Activated CD4-positive, CD25-positive, alpha-beta regulatory T cell (primary cell): Measurements from ENCODE around the gene ZNF490.
"Not testable (repeated sequence)": the region's sequence is repeated elsewhere in the genome, so short reads cannot be mapped to it uniquely, and the experiment has no call there.

ENCODE experiments used
- DNase-seq, 4 experiments: peaks; one replicate each; lab custom pipeline; 2025; lab: John Stamatoyannopoulos, UW

Gene ZNF490

DNA sequence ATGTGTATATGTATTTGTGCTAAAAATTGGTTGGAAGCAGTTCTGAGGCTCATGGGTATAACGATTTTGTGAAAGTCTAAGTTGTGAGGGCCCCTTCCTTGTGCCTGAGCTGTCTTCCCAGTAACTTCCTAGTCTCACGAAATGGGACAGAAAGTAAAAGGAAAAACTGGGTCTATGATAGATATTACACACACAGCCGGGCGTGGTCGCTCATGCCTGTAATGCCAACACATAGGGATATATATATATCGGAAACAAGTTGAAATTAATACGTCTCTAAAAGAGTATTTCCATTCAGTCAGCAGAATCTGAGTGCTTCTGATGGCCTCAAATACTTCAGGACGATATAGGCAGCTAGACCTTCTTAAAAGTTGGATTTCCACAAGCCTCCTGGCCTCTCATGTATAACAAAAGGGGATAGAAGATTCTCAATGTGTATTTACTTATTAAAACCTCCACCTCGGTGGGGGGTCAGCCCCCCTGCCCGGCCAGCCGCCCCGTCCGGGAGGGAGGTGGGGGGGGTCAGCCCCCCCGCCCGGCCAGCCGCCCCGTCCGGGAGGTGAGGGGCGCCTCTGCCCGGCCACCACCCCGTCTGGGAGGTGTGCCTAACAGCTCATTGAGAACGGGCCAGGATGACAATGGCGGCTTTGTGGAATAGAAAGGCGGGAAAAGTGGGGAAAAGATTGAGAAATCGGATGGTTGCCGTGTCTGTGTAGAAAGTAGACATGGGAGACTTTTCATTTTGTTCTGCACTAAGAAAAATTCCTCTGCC lies 10.8 kb upstream of the ZNF490 start:
- DNase-seq = not testable (repeated sequence)

DNA sequence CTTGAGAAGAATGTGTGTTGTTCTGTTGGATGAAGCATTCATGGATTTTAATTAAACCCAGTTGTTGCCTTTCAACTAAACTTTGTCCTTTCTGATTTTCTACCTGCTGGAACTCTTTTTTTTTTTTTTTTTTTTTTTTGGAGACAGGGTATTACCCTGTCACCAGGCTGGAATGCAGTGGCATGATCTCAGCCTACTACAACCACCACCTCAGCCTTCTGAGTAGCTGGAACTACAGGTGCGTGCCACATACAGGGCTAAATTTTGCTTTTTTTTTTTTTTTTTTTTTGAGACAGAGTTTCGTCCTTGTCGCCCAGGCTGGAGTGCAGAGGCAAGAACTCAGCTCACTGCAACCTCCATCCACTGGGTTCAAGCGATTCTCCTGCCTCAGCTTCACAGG lies 7.0 kb upstream of the ZNF490 start:
- DNase-seq = no peak

DNA sequence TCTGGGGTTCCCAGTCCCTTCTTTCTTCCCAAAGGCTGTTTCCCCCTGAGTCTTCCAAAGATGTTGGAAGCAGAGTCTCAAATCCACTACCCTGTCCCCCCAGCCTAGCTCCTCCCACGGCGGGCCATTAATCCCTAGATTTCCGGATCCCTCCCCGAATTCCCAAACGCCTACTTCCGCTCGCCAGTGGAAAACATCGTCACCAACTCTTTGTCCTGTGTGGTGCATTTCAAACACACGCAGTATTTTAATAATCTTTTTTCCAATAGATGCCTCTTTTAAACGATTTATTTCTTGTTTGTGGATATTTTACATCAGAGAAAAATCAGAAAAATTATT lies 717 bp upstream of the ZNF490 start:
- DNase-seq = no peak

DNA sequence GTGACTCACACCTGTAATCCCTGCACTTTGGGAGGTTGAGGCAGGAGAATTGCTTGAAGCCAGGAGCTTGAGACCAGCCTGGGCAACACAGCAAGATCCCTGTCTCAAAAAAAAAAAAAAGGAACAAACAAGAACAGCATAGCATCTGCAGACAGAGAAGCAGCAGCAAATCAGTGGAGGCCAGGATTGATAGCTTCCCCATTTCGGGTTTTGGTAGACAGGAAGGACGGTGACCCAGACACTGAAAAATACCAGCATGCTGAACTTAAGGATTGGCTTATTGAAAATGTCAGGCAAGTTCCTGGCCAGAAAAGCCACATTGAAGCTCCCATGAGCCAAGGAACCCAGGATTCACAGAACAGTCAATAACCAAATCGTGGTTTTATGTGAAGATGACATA lies 3.0 kb downstream of the ZNF490 start:
- no peak for DNase-seq

DNA sequence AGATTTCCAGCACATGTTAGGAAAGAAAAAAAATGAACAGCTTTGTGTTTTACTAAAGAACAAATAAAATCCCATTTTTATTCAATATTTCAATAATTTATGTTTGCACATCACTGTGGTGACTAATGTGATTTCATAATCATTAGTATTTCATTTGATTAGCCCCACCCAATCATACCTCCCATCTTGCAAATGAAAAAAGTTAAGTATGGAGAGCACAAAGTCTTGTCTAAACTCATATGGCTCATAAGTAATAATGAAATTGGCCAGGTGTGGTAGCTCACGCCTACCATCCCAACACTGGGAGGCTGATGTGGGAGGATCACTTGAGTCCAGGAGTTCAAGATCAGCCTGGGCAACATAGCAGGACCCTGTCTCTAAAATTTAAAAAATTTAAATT lies 3.8 kb downstream of the ZNF490 start:
- no peak for DNase-seq

DNA sequence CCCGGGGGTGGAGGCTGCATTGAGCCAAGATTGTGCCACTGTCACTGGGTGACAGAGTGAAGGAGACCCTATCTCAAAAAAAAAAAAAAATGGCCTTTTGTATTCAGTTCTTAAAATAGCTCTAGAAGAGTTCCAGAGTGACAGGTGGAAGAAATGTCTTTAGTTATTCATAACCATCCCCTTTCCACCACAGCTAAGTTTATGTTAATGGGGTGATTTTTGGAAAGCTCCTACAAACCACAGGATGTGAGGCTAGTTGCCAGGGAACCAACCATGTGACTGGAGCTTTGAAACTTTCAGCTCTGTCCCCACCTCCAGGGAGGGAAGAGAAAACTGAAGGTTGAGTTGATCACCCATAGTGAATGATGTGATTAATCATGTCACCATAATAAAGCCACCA lies 6.9 kb downstream of the ZNF490 start:
- DNase-seq = peak in 1 of 4 experiments; percentile 4

DNA sequence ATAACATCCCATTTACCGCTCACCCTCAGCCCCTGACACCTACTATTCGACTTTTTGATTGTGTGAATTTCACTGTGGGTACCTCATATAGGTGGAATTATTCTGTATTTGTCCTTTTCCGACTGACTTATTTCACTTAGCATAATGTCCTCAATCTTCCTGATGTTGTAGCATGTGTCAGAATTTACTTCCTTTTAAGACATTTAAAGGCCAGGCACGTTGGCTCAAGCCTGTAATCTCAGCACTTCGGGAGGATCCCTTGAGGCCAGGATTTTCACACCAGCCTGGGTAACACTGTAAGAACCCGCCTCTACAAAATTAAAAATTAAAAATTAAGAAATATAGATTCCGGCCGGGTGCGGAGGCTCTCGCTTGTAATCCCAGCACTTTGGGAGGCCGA lies 13.0 kb downstream of the ZNF490 start:
- no peak for DNase-seq

DNA sequence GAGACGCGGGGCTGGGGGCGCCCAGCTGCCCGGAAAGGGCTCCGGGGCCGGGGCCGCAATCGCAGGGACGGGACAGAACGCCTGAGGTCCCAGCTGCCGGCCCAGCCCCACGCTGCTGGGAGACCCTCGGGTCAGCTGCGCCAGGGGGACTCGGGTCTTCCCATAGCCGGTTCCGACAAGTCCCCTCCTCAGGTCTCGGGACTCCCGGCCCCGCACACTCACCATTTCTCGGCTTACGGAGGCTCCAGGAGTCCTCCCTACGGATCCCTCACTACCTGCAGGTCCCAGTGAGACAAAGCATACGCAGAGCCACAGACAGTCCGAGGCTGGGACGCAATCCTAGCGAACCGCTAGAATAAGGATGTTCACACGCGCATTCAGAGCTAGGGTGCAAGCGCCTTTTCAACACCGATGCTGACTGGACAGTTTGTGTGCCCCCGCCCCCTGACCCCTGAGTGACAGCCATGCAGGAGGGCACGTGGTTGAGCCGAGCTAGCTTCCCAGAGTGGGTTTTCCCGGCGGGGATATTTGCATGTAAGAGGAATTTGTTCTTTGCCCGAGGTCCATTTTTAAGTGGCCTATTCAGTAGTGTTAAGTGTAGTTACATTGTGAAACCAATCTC lies 13.6 kb downstream of the ZNF490 start:
- no peak for DNase-seq

DNA sequence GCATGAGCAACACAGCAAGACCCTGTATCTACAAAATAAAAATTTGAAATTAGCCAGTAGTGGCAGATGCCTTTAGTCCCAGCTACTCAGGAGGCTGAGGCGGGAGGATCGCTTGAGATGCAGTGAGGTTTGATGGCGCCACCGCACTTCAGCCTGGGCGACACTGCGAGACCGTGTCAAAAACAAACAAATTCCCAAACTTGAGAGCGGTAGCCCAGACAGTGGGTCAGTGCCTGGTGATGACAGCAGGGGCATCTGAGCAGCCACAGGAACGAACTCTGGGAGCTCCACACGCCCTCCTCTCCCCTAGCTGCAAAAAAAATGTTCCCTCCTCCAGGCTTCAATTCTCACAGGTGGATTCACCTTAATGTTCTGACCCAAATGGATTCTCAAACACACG lies 14.1 kb downstream of the ZNF490 start:
- DNase-seq = no peak

DNA sequence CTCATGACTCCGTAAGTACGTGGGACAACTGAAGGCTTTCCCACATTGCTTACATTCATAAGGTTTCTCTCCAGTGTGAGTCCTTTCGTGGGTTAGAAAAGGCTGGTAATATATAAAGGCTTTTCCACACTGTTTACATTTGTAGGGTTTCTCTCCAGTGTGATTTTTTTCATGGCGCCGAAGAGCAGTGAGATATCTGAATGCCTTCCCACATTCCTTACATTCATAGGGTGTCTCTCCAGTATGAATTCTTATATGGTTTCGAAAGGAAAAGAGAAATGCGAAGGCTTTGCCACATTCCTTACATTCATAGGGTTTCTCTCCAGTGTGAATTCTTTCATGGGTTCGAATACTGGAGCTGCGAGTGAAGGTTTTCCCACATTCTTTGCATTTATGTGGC lies 29.5 kb downstream of the ZNF490 start:
- no peak for DNase-seq

DNA sequence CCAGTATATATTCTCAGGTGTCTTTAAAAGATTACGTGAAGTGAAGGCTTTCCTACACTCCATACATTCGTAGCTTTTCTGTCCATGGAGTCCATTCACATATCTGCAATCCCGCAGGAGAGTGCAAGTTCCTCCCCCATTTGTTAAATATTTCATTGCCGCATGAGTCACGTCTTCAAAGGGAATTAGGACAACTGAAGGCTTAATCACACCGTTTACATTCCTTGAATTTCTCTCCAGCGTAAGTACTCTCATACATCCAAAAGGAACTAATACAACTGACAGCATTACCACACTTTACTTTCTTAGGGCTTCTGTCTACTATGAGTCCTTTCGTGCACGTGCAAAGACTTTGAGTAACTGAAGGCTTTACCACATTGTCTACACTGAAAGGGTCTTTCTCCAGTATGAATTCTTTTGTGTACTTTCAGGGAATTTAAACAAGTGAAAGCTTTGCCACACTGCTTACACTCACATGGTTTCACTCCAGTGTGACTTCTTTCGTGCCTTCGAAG lies 30.4 kb downstream of the ZNF490 start:
- no peak for DNase-seq

DNA sequence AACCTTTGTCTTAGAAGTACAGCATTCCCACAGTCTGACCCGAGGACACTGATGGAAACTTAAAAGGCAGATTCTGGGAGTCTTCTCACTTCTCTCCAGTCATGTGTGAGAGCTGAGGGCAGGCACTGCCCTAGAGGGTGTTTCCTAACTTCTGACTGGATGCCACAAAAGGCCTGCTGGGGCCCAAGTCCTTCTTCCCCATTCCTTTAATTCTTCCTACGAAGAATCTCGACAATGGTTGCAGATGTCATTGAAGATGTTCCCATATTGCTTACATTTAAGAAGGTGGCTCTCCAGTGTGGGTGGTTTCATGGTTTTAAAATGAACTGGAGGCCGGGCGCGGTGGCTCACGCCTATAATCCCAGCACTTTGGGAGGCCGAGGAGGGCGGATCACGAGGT lies 32.0 kb downstream of the ZNF490 start:
- no peak for DNase-seq

DNA sequence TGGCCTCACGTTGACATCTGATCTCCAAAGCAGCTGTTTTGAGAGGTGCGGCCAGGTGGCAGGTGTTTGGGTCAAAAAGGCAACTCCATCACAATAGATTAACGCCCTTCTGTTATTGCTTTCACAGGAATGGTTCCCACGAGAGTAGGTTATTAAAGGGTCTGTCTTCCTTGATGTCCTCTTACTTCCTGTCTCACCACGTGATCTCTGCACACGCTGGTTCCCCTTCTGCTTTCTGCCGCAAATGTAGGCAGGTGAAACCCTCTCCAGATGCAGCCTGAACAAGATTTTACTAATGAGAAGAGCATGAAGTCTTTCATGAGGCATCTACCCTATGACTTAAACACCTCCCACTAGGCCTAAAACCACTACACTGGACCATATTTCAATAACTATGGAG lies 36.6 kb downstream of the ZNF490 start:
- DNase-seq = no peak

DNA sequence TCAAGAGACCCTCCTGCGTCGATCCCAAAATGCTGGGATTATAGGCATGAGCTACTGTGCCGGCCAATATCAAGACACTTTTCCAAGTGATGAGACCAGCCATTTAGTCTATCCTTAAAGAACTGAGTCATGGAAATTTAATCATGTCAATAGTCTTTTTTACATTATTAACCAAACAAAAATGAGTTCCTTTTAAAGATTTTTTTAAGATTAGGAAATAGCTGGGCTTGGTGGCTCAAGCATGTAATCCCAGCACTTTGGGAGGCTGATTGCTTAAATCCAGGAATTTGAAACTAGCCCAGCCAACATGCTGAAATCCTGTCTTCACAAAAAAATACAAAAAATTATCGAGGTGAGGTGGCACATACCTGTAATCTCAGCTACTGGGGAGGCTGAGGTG lies 42.7 kb downstream of the ZNF490 start:
- DNase-seq = no peak

DNA sequence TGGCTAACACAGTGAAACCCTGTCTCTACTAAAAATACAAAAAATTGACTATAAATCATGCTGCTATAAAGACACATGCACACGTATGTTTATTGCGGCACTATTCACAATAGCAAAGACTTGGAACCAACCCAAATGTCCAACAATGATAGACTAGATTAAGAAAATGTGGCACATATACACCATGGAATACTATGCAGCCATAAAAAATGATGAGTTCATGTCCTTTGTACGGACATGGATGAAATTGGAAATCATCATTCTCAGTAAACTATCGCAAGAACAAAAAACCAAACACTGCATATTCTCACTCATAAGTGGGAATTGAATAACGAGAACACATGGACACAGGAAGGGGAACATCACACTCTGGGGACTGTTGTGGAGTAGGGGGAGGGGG lies 44.2 kb downstream of the ZNF490 start:
- DNase-seq = not testable (repeated sequence)

DNA sequence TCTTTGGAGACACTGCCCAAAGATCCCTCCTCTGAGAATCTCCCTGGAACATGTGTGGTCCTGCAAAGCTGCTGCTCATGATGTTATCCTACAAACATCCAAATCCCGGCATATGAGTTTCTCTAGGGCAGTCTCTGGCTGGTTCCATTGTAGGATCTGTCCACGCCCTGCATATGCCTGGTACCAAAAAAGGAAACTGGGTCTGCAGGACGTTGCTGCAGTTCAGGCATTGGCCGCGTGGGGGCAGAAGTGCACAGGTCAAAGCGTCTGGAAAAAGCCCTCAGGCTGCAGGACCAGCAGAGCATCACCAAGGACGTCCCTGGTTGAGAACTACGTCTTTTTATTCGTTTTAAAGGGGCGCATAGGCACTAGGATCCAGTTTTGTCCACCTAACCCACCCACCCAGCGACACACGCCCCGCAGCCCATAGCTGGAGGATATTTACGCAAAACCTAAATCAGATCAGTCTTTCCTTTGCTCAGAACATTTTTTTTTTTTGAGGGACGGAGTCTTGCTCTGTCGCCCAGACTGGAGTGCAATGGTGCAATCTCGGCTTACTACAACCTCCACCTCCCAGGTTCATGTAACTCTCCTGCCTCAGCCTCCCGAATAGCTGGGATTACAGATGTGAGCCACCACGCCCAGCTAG lies 46.5 kb downstream of the ZNF490 start:
- peak; percentile 76 to 96 (median 86) for DNase-seq

DNA sequence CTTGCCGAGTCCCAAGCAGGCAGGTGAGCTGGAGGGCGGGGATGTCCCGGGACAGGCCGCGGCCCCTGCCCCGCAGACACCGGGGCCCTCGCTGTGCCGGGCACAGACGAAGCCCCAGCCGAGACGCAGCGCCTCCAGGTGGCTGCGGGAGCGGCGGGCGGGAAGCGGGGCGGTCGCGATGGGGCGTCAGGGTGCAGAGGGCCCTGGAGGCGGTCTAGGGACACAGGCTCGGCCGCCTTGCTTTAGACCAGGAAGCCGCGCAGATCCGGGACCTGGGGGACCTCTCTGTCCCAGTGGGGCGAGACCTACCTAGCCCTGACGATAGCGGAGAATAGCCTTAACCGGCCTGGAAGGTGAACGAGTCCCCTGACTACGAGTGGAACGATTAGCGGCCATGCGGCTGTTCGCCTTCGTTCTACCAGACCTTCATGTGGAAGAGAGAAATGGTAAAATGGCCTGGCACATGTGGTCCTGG lies 55.1 kb downstream of the ZNF490 start:
- DNase-seq = no peak

DNA sequence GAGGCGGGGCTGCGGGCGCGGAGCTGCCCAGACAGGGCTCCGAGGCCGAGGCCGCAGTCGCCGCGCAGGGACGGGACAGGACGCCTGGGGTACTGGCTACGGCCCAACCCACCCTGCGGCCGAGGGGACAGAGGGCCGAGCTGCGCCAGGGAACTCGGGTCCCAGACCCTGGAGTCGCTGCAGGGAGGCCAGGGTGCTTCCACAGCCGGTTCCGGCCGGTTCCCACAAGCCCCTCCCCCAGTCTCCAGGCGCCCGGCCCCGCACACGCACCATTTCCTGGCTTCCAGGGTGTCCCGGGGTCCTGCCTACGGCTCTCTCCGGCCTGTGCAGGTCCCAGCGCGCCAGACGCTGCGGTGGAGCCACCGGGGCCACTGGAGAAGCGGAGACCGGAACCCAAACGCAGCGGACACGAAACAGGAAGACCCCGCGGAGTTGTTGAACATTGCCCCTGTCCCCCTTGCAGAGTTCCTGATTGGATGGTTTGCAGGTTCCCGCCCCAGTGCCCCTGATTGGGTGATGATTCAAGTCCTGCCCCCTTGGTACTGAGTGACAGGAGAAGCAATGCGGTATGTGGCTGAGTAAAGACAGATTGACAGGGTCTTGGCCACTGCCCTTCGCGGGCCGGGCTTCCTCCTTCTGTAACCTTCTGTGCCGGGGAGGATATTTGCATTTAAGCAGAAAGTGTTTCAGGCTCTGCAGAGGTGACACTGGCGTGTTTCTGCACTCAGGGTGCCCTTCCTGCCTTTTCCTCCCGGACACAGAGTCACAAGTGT lies 59.4 kb downstream of the ZNF490 start, which contains the start of gene ZNF564:
Gene ZNF564 (minus strand): TSS at position 423 of the 773 bp plus-strand sequence. CDS start 150 bp downstream, at position 273.
- peak; percentile 71 to 83 (median 80) for DNase-seq

DNA sequence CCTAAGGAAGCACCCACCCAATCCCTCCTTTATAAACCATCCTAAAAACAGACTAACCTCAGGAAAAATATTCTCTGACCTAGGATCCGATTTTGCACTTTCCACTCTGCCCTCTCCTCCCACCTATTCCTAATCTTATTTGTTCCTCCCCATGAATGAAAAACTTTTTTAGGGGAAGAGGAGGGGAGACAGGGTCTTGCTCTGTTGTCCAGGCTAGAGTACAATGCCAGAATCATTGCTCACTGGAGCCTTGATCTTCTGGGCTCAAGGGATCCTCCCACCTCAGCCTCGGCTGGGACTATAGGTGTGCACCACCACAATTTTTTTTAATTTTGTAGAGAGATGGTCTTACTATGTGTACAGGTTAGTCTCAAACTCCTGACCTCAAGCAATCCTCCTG lies 63.7 kb downstream of the ZNF490 start:
- DNase-seq = no peak

DNA sequence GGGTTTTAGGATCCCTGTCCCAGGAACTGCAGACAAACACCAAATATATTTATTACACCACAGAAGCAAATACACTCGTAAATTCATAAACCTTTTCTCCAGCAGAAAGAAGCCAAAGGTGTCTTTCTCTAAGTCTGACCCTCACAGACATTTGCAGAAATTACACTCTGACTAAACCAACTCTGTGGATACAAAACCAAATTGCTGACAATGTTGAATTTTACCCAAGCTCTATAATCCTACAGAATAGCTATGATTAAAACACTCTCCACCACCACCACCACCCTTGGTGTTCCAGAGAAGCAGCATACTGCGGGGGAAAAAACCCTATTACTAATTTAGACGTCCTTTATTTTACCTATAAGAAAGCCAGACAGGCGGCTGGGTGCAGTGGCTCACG lies 64.5 kb downstream of the ZNF490 start:
- DNase-seq = no peak

DNA sequence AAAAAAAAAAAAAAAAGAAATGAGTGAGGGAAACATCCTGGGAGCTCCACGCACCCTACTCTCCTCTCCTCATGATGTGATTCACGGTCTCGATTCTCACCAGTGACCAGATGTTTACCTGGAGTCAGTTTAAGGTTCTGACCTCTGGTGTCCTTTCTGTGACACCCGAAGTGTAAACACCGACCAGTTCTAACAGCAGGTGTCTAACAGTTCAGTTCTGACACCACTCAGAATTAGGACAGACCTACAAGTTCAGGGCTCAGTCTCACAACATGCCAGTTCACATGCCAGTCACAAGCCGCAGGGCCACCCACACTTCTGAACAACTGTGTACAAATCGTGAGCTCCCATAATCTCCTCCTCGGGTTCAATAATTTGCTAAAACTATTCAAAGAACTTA lies 65.3 kb downstream of the ZNF490 start:
- DNase-seq = no peak

DNA sequence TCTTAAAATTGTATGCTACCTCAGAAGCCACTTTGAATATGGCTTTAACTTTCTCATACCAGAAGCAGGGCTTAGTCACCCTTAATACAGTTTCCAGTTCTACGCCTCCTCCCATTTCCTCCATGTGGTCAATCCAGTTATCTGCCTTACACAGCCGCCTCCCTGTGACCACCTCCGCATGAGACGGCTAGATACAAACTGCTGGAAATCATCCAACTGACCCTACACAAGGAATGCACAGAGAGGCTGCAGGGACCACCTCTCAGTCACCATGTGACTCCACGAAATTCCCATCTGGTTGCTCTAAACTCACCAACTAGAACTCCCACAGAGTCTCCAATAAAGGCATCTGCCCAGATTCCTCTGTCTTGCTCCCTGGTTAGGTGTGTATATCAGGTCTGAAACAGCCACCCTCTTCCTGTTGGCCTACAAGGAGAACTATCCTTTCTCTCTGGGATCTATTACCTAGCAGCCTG lies 66.2 kb downstream of the ZNF490 start:
- no peak for DNase-seq
